K562 (cell line): ENCODE data around the gene HSD17B12. TPM values are rescaled to one million over a fixed set of nuclear protein-coding genes. Genes with fewer than 3 reads are reported as not detected.

Experiments
- CCAR2 ChIP-seq: fragments of 200-400 bp; formaldehyde crosslinking; IDR thresholded peaks from 2 replicates; pipeline ENCODE4 v1.6.1; 2017; ENCODE audit warnings: mild to moderate bottlenecking, low read depth, low read length
- TAF7 ChIP-seq: fragments of 450-650 bp; IDR thresholded peaks from 2 replicates; pipeline ENCODE4 v1.6.1; 2016; ENCODE audit warnings: missing genetic modification characterization, missing compliant biosample characterization
- ZNF318 ChIP-seq, 2 experiments: fragments of 450-650 bp; IDR thresholded peaks; 2 replicates each; pipeline ENCODE4 v1.6.1; 2016; ENCODE audit warnings: mild to moderate bottlenecking in 2 of 2, borderline replicate concordance in 1 of 2, low read depth in 1 of 2, moderate library complexity in 1 of 2
- polyA plus RNA-seq, 8 experiments: library from polyadenylated mRNA; depleted of rRNA in 4 of 8; stranded (reverse) in 5 of 8; unstranded in 3 of 8; fragments of >200 nt; fragmentation: Nextera tagmentation in 2 of 8; fragmentation: Illumina TruSeq in 1 of 8; extraction: Ambion mirVana in 2 of 8; extraction: Trizol in 1 of 8; gene quantifications; 2 replicates each; pipeline versions ENCODE4 v1.2.1 to v1.2.3, GENCODE V29; 2011 to 2014; ENCODE audit warnings: inconsistent platforms in 1 of 8, missing spikeins in 1 of 8
- total RNA-seq, 7 experiments: library from RNA; depleted of rRNA in 6 of 7; stranded (reverse); fragments of >200 nt in 6 of 7; fragmentation: Illumina TruSeq in 2 of 7; extraction: Trizol in 2 of 7; gene quantifications; 2 replicates each; pipeline versions ENCODE4 v1.2.1 to v1.2.3, GENCODE V29; 2011 to 2021; ENCODE audit warnings: low replicate concordance in 1 of 7

HSD17B12 gene
- total and polyA plus RNA-seq, 9 of the 15 experiments (the other 6 are each of a cell fraction or from before 2014, with no cell fraction given), result 9.1 to 34.5 (median 23.3) TPM

- TF ChIP-seq ZNF318 (IDR thresholded peaks at IDR 0.05; ENCODE audit: borderline replicate concordance in 1 of 2, low read depth in 1 of 2), result no peak
- no peak for TF ChIP-seq TAF7 (tag)
- no peak for TF ChIP-seq CCAR2
- TF ChIP-seq, all 486 proteins: peak for 0
These were observed 218.0 kb downstream of the HSD17B12 start (continued) for GRCh38 chr11:43898574-43898973.
